ENCODE data around the gene GABARAPL1. TPM values are rescaled to one million over a fixed set of nuclear protein-coding genes. Genes with fewer than 3 reads are reported as not detected.

The GABARAPL1 gene
- total RNA-seq, 6 experiments from 2014 or later = 152 to 231 (median 162) TPM

DNA sequence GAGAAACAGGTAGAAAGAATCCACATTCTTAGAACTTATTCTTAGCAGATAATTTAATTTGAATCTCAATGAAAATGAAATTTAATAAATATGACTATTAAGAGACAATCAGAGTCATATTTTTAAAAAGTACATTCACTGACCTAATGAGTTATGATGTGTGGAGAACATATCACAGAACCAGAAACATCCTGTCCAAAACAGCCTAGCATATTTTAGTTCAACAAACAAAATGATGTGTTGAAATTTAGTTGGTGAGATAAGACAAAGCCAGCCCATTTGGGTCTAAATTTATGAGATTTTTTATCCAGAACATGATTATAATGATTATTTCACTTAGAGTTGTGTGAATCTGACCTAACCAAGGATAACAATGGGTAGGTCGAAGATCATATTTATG, 25.8 kb downstream of the GABARAPL1 start:
- Mint-ChIP-seq H3K36me3 (ENCODE audit: low read depth) (peaks cover 18% of the 10 kb centered on the region), H3K27me3 (ENCODE audit: insufficient read depth) (no peaks in the 10 kb centered on the region; the same call in 1 of the 2 replicates), H3K9me3 (peaks cover 21% of the 10 kb centered on the region), H3K4me1 (ENCODE audit: low read depth) (peaks cover 17% of the 10 kb centered on the region), H3K4me3 (no peak overlapping the region), H3K27ac (no peak overlapping the region)
- no peak for DNase-seq
- TF ChIP-seq, protein P1, sequence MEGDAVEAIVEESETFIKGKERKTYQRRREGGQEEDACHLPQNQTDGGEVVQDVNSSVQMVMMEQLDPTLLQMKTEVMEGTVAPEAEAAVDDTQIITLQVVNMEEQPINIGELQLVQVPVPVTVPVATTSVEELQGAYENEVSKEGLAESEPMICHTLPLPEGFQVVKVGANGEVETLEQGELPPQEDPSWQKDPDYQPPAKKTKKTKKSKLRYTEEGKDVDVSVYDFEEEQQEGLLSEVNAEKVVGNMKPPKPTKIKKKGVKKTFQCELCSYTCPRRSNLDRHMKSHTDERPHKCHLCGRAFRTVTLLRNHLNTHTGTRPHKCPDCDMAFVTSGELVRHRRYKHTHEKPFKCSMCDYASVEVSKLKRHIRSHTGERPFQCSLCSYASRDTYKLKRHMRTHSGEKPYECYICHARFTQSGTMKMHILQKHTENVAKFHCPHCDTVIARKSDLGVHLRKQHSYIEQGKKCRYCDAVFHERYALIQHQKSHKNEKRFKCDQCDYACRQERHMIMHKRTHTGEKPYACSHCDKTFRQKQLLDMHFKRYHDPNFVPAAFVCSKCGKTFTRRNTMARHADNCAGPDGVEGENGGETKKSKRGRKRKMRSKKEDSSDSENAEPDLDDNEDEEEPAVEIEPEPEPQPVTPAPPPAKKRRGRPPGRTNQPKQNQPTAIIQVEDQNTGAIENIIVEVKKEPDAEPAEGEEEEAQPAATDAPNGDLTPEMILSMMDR (IDR thresholded peaks at IDR 0.05) = no peak

DNA sequence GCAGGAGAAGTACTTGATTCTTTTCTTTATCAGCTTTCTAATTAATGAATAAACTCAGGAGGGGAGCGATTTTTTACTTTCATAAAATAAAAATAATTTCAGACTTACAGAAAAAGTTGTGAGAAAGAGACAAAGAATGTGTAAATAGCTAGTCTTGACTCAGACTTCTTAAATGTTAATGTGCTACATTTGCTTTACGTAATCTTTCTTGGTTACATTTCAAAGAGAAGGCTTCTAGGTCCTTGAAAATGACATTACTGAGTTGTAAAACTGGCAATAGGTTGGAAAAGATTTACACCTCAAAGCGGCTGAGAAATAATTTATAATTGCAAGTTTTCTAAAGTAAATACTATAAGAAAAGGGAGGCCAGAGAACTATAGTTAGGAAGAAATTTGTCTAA, 28.6 kb downstream of the GABARAPL1 start:
- no peaks in the 10 kb centered on the region for H3K36me3 Mint-ChIP-seq (ENCODE audit: low read depth)
- TF ChIP-seq, protein P1 (IDR thresholded peaks at IDR 0.05) = no peak
- peaks cover 23% of the 10 kb centered on the region for H3K4me1 Mint-ChIP-seq (ENCODE audit: low read depth)
- H3K27me3 Mint-ChIP-seq (ENCODE audit: insufficient read depth) = no peaks in the 10 kb centered on the region
- no peaks in the 10 kb centered on the region for H3K9me3 Mint-ChIP-seq
- no peak for DNase-seq
- no peak overlapping the region for H3K27ac Mint-ChIP-seq
- no peak overlapping the region for H3K4me3 Mint-ChIP-seq

DNA sequence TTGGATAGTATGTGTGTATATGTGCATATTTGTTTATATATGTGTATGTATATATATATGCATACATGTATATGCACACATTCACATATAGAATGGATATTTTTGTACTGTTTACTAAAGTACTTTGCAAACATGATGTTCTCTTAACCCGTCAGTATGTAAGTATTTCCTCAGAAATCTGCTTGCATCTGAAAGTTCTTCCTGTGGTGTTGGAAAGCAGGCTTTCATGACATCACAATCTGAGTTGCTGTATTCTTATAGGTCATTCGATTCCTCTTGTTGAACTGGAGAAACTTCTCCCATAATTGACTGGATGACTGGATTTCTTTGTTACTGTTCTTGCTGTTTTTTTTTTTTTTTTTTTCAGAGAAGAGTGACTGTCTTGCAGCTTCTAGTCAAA, 29.1 kb downstream of the GABARAPL1 start:
- H3K4me3 Mint-ChIP-seq = no peak overlapping the region
- TF ChIP-seq, protein P1 (IDR thresholded peaks at IDR 0.05) = no peak
- no peaks in the 10 kb centered on the region; the same call in 1 of the 2 replicates for H3K27me3 Mint-ChIP-seq (ENCODE audit: insufficient read depth)
- no peak overlapping the region for H3K27ac Mint-ChIP-seq
- DNase-seq = no peak
- H3K4me1 Mint-ChIP-seq (ENCODE audit: low read depth) = peaks cover 23% of the 10 kb centered on the region
- H3K9me3 Mint-ChIP-seq = no peaks in the 10 kb centered on the region
- no peaks in the 10 kb centered on the region for H3K36me3 Mint-ChIP-seq (ENCODE audit: low read depth)

DNA sequence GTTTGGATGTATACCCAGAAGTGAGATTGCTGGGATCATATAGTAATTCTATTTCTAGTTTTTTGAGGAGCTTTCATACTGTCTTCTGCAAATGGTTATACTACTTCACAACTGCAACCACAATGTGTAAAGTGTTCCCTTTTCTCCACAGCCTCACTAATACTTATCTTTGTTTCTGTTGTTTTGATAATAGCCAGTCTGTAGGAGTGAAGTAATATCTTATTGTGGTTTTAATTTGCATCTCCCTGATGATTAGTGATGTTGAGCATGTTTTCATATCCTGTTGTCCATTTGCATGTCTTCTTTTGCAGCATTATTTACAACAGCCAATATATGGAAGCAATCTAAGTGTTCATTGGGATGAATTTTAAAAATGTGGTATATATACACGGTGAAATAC, 29.9 kb downstream of the GABARAPL1 start:
- Mint-ChIP-seq H3K9me3 (no peaks in the 10 kb centered on the region), H3K4me3 (no peak overlapping the region), H3K4me1 (ENCODE audit: low read depth) (peaks cover 23% of the 10 kb centered on the region), H3K27me3 (ENCODE audit: insufficient read depth) (no peaks in the 10 kb centered on the region; the same call in 1 of the 2 replicates), H3K27ac (no peak overlapping the region), H3K36me3 (ENCODE audit: low read depth) (no peaks in the 10 kb centered on the region)
- TF ChIP-seq, protein P1 (IDR thresholded peaks at IDR 0.05) = no peak
- DNase-seq = no peak

DNA sequence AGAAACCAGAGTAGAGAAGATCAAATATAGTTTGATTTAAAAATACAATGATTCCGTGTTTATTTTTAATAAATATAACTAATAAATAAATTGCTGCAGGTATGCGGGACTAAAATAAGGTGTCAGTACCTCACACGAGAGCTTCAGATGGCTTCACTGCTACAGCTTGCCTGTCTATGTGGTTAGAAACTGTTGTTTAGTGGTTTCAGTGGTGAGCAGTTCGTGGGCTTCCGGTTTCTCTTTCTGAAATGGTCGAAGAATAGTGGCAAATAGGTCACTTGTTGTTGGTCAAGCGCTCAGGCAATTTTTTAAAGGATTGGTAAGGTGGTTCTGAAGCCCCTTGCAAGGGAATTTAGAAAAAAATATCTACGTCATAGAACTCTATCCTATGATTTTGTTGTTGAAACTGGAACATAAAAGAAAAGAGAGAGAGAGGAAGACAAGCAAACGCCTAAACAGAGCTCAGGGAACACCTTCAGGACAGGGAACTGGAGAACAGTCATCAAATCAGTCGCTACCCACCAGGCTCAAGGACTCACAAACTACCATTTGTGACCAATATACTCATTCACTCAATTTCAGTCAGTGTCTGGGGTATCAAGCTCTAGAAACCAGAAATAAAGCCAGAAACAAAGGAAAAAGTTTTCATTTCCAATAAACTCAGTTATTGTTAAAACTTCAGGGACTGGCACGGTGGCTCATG, 31.3 kb downstream of the GABARAPL1 start:
- TF ChIP-seq, protein P1 (IDR thresholded peaks at IDR 0.05) = no peak
- Mint-ChIP-seq H3K27ac (peak overlapping the region; percentile 50; the same call in 1 of the 2 replicates), H3K4me3 (peak overlapping the region; percentile 80; the same call in 1 of the 2 replicates), H3K4me1 (ENCODE audit: low read depth) (peaks cover 23% of the 10 kb centered on the region), H3K36me3 (ENCODE audit: low read depth) (no peaks in the 10 kb centered on the region), H3K9me3 (no peaks in the 10 kb centered on the region), H3K27me3 (ENCODE audit: insufficient read depth) (peaks cover 2% of the 10 kb centered on the region)
- DNase-seq = no peak
